Left hindlimb (tissue), 1 donor: Measurements from ENCODE around the gene LMLN.
"Not testable (repeated sequence)": the region's sequence is repeated elsewhere in the genome, so short reads cannot be mapped to it uniquely, and the experiment has no call there.

ENCODE experiments used
- DNase-seq: peaks from one replicate; pipeline ENCODE4 v3.0.0-alpha.2; 2018

The LMLN gene

GRCh38 chr3:197958346-197958745 lies 1.7 kb upstream of the LMLN start:
- DNase-seq: no peak

GRCh38 chr3:197958848-197959247 lies 1.2 kb upstream of the LMLN start:
- DNase-seq: not testable (repeated sequence)

GRCh38 chr3:197959500-197959890 lies 522 bp upstream of the LMLN start:
- DNase-seq: no peak

- DNase-seq: no peak
These were observed 921 bp downstream of the LMLN start for GRCh38 chr3:197960694-197961581.

GRCh38 chr3:197961582-197961945 lies 1.5 kb downstream of the LMLN start:
- no peak for DNase-seq

GRCh38 chr3:197963019-197963637 lies 3.1 kb downstream of the LMLN start:
- no peak for DNase-seq

GRCh38 chr3:197967337-197967989 lies 7.4 kb downstream of the LMLN start:
- DNase-seq: not testable (repeated sequence)

- DNase-seq: no peak
These were observed 10.6 kb downstream of the LMLN start for GRCh38 chr3:197970588-197970987.

- no peak for DNase-seq
These were observed 14.0 kb downstream of the LMLN start for GRCh38 chr3:197974016-197974415.

GRCh38 chr3:197975311-197975710 lies 15.3 kb downstream of the LMLN start:
- no peak for DNase-seq

GRCh38 chr3:197983076-197983475 lies 23.1 kb downstream of the LMLN start:
- no peak for DNase-seq

GRCh38 chr3:197989651-197990050 lies 29.6 kb downstream of the LMLN start:
- no peak for DNase-seq

GRCh38 chr3:197994736-197995135 lies 34.7 kb downstream of the LMLN start:
- no peak for DNase-seq

- DNase-seq: no peak
These were observed 36.8 kb downstream of the LMLN start for GRCh38 chr3:197996855-197997254.

- DNase-seq: no peak
These were observed 37.9 kb downstream of the LMLN start for GRCh38 chr3:197997936-197998335.

GRCh38 chr3:198017090-198017489 lies 57.1 kb downstream of the LMLN start:
- DNase-seq: no peak

GRCh38 chr3:198018416-198018815 lies 58.4 kb downstream of the LMLN start:
- DNase-seq: no peak

GRCh38 chr3:198019115-198019514 lies 59.1 kb downstream of the LMLN start:
- DNase-seq: no peak

GRCh38 chr3:198021320-198021719 lies 61.3 kb downstream of the LMLN start:
- DNase-seq: no peak

- DNase-seq: no peak
These were observed 62.6 kb downstream of the LMLN start for GRCh38 chr3:198022604-198023003.

GRCh38 chr3:198025644-198026043 lies 65.6 kb downstream of the LMLN start:
- DNase-seq: no peak

- DNase-seq: no peak
These were observed 66.6 kb downstream of the LMLN start for GRCh38 chr3:198026620-198027019.

GRCh38 chr3:198027045-198027798 lies 67.2 kb downstream of the LMLN start:
- DNase-seq: no peak
